Fibroblast of upper back skin (primary cell): ENCODE measurements around the gene ITLN2.
"Not testable (repeated sequence)": the region's sequence is repeated elsewhere in the genome, so short reads cannot be mapped to it uniquely, and the experiment has no call there.

Experiments used
- DNase-seq: peaks from one replicate; pipeline ENCODE4 v3.0.0-alpha.2; 2013

ITLN2 gene

GRCh38 chr1:160904783-160905616 is 49.6 kb downstream of the ITLN2 start:
- DNase-seq: no peak

DNA sequence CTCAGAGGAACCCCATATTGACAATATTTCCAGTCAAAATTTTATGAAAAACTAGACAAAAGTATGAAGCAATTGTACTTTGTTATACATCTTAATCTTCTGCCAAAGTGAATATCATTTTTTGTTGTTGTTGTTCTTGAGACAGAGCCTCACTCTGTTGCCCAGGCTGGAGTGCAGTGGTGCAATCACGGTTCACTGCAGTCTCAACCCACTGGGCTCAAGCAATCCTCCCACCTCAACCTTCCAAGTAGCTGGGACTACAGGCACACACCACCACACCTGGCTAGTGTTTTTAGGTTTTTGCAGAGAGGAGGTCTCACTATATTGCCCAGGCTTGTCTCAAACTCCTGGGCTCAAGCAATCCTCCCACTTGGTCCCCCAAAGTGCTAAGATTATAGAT is 52.4 kb downstream of the ITLN2 start:
- DNase-seq: not testable (repeated sequence)

DNA sequence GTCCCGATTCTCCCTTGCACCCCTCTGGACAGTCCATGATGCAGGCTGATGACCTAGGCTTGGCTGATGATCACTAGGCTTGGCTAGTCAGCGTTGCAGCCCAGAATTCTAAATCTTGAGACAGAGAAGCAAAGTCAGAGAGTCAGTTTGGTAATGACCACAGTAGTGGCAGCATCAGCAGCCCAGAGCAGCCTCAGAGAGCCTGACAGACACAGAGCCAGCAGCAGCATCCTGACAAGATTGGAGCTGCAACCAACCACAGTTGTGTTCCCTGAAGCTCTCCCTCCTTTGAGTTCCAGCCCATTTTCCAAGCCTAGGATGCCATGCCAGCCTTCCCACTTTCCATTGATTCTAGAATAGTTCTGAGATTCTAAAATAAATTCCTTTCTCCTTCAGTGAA is 52.8 kb downstream of the ITLN2 start:
- DNase-seq: no peak

DNA sequence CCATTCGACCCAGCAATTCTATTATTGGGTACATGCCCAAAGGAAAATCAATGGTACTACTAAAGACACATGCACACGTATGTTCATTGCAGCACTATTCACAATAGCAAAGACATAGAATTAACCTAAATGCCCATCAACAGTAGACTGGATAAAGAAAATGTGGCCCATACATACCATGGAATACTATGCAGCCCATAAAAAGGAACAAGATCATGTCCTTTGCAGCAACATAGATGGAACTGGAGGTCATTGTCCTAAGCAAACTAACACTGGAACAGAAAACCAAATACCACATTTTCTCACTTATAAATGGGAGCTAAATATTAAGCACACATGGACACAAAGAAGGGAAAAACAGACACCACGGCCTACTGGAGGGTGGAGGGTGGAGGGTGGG is 53.9 kb downstream of the ITLN2 start:
- not testable (repeated sequence) for DNase-seq
